NCI-H2196 (cell line): Measurements from ENCODE around the gene ZNF629.
A peak's percentile ranks its signal among the peaks of the same experiment; 100 is the strongest.

ENCODE experiments used
- DNase-seq: peaks from one replicate; lab custom pipeline; 2025; ENCODE audit not compliant: unreplicated experiment; lab: John Stamatoyannopoulos, UW

The ZNF629 gene

GRCh38 chr16:30767767-30768465 lies 19.1 kb downstream of the ZNF629 start:
- no peak for DNase-seq

DNA sequence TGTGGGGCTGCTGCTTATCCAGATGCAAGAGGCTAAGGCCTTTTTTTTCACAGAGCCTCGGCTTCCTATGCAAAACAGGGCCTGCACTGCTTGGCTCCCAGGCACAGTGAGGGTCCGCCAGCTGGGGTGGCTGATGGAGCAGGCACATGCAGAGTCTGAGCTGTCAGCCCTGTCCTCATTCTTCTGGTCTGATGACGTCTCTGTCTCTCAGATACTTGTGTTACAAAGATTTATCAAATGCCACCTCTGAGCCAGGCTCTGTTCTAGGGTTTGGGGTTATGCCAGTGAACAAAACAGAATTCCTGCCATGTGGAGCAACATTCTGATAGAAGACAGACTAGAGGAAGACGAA lies 20.1 kb downstream of the ZNF629 start:
- DNase-seq: no peak

- DNase-seq: no peak
Measured at GRCh38 chr16:30766206-30766932, 20.6 kb downstream of the ZNF629 start.

- DNase-seq: no peak
Measured at GRCh38 chr16:30764816-30765465, 22.1 kb downstream of the ZNF629 start.

- no peak for DNase-seq
Measured at GRCh38 chr16:30764086-30764485, 22.9 kb downstream of the ZNF629 start.

- no peak for DNase-seq
Measured at GRCh38 chr16:30762991-30763725, 23.8 kb downstream of the ZNF629 start.

DNA sequence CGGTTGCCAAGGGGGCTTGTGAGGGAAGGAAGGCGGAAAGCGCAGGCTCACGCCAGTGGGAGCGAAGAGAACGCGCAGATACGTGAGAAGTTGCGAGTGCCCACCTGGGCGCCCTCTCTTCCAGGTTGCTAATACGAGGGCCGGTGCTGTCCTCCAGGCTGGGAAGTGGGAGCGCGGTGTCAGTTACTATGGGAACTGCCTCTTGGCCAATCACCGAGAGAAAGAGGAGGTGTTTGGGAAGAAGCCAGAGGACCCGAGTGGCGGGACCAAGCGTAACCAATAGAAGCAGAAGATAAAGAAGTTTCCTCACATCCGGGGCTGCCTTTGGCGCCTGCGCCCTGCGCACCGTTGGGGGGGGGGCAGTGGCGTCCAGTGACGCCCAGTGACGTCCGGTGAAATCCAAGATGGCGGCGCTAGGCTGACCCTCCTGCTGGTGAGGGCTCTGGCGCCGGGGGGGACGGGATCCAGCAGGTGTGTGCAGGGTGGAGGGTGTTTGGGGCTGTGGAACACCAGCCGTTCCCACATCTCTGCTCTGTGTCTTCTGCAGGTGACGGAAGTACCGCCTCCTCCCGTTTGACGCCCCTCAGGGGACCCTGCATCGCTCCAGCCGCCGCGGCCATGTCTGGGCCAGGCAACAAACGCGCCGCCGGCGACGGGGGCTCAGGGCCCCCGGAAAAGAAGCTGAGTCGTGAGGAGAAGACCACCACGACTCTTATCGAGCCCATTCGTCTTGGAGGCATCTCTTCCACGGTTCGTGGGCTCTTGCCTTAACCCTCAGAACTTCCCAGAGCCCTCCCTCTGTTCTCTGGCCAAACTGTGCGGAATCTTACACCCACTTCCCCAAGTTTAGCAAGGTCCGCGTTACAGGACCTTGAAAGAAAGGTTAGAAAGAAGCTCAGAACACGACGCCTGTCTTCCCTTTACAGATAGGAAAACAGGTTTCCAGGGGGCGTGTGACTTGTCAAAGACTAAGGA lies 24.8 kb downstream of the ZNF629 start, which contains the start of the genes CFAP119 and RNF40:
CFAP119 (minus strand) TSS at position 135 of the 975 bp plus-strand sequence. CDS start 314 bp downstream, outside the sequence.
RNF40 (plus strand) TSS at position 395 of the 975 bp plus-strand sequence; CDS start at position 619, 224 bp downstream.
- peak; percentile 97 for DNase-seq

DNA sequence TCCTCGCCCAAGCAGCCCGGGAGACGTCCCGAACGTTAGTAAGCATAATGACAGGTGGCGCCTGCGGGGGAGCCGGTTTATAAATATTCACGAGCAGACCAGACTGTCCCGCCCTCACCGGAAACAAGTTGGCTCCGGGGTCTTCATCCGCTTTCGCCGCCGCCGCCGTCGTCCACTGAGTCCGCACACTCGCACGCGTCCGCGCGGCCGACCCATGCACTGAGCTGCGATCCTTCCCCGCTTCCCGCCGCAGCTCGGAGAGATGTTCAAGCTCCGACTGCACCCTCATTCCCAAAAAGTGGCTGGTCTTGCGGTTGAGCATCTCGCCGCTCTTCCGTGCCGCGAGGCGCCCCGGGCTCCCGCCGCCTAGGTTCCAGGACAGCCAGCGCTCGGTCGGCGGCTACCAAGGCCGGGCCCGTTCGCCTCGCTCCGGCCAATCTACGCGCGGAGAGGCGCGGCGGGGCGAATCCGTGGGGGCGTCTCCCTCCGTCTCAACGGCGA lies 25.5 kb downstream of the ZNF629 start:
- no peak for DNase-seq

- no peak for DNase-seq
Measured at GRCh38 chr16:30760577-30761426, 26.2 kb downstream of the ZNF629 start.

DNA sequence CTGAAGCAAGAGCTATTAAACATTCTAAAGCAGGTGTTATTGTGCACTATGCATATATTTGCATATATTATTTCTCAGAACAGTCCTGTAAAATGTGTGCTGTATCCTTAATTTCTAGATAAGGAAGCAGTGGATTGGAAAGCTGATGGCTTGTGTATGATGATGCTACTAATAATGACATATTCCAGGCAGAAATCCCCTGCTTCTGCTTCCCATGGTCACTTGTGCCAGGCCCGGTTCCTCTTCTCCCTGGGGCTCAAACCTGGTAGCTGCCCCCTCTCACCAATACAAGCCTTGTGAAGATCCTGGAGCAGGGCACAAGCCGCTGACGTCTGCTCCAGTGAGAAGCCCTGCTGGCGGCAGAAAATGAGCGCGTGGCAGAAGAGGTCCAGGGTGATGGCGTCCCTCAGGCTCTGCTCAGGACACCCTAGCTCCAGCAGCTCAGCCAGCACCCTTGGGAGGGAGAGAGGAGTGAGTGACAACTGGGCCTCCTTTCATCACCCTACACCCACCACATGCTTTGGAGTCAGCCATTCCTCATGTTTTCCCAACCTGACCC lies 26.9 kb downstream of the ZNF629 start:
- no peak for DNase-seq

DNA sequence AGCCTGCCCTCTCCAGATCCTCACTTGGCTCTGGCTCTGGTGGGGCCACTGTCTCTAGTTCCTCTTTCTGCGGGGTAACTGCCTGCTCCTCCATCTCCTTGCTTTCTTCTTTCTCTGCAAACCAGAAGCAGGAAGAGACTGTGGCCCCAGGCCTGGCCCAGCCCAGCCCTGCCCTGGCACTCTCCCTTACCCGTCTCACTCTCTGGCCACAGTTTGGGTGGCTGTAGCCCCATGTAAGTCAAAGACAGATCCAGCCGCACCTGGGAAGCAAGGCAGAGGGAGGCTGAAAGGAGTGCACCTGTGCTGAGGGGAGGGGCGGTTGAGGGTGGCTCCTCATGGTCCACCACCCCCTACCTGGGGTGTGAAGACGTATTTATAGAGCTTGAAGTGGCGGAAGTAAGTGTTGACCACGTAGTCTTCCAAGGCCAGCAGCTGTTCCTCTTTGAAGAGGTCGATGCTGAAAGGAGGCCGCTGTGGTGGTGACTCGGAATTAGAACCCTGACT lies 28.0 kb downstream of the ZNF629 start:
- DNase-seq: no peak

GRCh38 chr16:30757316-30757715 lies 29.7 kb downstream of the ZNF629 start:
- DNase-seq: no peak

- DNase-seq: no peak
Measured at GRCh38 chr16:30756781-30757100, 30.3 kb downstream of the ZNF629 start.

GRCh38 chr16:30755955-30756780 lies 30.8 kb downstream of the ZNF629 start:
- DNase-seq: no peak

DNA sequence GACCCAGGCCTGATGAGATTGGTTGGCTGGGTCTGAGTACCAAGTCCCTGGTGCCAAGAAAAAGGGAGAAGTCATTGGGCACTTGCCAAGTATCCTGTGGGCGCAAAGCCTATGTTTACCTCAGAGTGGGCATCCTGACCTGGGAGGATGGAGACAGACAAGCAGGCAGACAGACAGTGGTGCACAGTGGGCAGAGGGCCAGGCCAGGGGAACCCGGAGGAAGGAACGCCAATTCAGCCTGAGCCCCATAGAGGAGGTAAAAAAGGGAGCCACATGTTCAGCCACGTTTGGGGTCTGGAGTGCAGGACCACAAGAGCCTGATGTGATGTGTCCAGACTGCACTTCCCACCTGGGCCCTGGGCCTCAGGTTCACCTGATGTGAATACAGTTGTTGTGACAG lies 33.4 kb downstream of the ZNF629 start:
- DNase-seq: no peak

DNA sequence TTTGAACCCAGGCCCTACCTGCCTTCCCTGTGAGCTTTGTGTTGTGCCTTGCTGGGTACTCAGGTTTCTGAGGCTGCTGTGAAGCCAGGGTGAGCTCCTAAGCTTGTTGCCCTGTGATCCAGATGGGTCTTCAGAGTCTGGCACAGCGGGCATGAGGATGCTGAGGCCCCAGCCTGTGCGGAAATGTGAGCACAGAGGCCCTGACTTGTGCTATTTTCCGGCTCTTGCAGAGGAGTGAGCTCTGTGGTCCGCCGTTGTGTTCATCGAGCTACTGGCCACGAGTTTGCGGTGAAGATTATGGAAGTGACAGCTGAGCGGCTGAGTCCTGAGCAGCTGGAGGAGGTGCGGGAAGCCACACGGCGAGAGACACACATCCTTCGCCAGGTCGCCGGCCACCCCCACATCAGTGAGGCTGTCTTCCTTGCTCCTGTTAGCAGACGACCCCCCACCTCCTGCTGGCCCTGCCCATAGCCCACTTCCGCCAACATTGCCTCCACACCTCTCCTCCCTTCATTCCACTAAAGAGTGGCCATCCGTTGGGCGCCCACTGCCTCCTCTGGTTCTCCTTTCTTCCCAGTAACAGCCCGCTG lies 36.0 kb downstream of the ZNF629 start:
- no peak for DNase-seq

DNA sequence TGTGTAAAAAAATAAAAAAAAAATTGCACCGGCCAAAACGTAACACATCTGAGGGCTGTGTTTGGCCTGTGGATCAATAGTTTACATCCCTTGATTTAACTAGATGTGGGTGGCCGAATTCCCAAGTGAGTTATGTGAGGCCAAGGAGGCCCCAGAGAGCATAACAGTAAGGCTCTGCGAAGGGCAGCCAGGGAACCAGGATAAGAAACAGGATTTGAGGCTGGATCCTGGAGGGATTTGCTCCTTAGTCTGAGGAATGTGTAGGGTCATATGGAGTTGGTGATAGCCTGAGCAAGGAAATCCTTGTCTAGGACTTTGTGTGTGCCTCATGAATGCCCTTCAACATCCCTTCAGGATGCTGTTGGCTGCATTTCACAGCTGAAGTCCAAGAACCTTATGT lies 36.8 kb downstream of the ZNF629 start:
- DNase-seq: no peak
